Measurements from ENCODE around the gene ITGA3.

GRCh38 chr17:50094243-50094752 lies 38.4 kb downstream of the ITGA3 start:
- TF ChIP-seq CTCF (IDR thresholded peaks at IDR 0.05) (peak; percentile 81 to 97 (median 90)), POLR2A (IDR thresholded peaks at IDR 0.05) (no peak)
